ENCODE data around the gene RUFY1.

DNA sequence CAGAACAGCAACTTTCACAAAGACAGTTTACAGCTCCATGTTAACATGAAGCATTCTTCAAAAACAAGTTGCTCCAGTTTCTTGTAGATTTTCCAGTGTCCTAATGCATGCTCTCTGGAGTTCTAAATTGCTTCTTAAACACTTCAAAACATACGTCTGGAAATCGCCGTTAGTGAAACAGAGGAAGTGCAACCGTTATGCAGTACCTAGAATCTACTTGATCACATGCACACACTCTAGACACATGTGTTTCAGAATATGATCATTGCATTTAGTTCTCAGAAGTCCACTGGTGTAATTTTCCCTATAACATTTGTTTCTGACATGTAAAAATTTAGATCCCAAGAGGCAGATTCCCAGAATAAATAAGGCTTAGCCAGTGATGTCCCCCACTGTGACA, 41.1 kb upstream of the RUFY1 start:
- no peak for TF ChIP-seq EZH2 (IDR thresholded peaks at IDR 0.05)
- TF ChIP-seq POLR2AphosphoS5 (IDR thresholded peaks at IDR 0.05; ENCODE audit: borderline replicate concordance, low read depth, low read length): no peak

Data from SK-N-MC (cell line).